PC-9 (cell line): ENCODE results near the gene KCNQ5. TPM values are rescaled to one million over a fixed set of nuclear protein-coding genes. Genes with fewer than 3 reads are reported as not detected.

Experiments used
- BruUV-seq: library from RNA; stranded (reverse); fragments of 400-500 nt; replicated peaks from 2 replicates; lab custom pipeline; 2021; lab: Mats Ljungman, UMichigan
- CTCF ChIA-PET: fragments of 300-600 bp; sonication (Branson Sonifier 250); formaldehyde crosslinking; loops from one replicate; lab custom pipeline; 2022; ENCODE audit warnings: antibody characterized with exemption; lab: Charles Lee
- POLR2A ChIA-PET: fragments of 300-600 bp; sonication (Branson Sonifier 250); formaldehyde crosslinking; loops from one replicate; lab custom pipeline; 2022; ENCODE audit warnings: antibody characterized with exemption; ENCODE audit not compliant: unreplicated experiment; lab: Charles Lee
- DNase-seq, 2 experiments: peaks; one replicate each; pipeline versions ENCODE4 v3.0.0 to v3.0.0-alpha.2; 2015 to 2022; ENCODE audit warnings: mixed read lengths in 1 of 2
- H2AFZ ChIP-seq: fragments of 200-600 bp; sonication (generic); 2 replicates; pipeline ENCODE4 v1.8.1; 2017; ENCODE audit warnings: antibody characterized with exemption
- H3F3A ChIP-seq: fragments of 200-600 bp; sonication (generic); 2 replicates; pipeline ENCODE4 v1.8.1; 2017; ENCODE audit warnings: antibody characterized with exemption, mild to moderate bottlenecking, low read depth; ENCODE audit not compliant: insufficient read depth
- H3K27ac ChIP-seq: fragments of 200-600 bp; sonication (generic); 2 replicates; pipeline ENCODE4 v1.6.1; 2016; ENCODE audit warnings: mixed run types
- H3K27me3 ChIP-seq: fragments of 200-600 bp; sonication (generic); 2 replicates; pipeline ENCODE4 v1.6.1; 2016; ENCODE audit warnings: low read depth, mixed run types; ENCODE audit not compliant: insufficient read depth
- H3K36me3 ChIP-seq: fragments of 200-600 bp; sonication (generic); 2 replicates; pipeline ENCODE4 v1.6.1; 2016; ENCODE audit warnings: low read depth, mixed run types
- H3K4me1 ChIP-seq: fragments of 200-600 bp; sonication (generic); replicated peaks from 2 replicates; pipeline ENCODE4 v1.6.1; 2016; ENCODE audit warnings: mixed run types; ENCODE audit not compliant: insufficient read depth
- H3K4me2 ChIP-seq: fragments of 200-600 bp; sonication (generic); 2 replicates; pipeline ENCODE4 v1.6.1; 2017; ENCODE audit warnings: mixed run types
- H3K4me3 ChIP-seq: fragments of 200-600 bp; sonication (generic); 2 replicates; pipeline ENCODE4 v1.6.1; 2016; ENCODE audit warnings: mixed run types
- H3K79me2 ChIP-seq: fragments of 200-600 bp; sonication (generic); 2 replicates; pipeline ENCODE4 v1.6.1; 2017; ENCODE audit warnings: low read depth, mixed run types
- H3K9me2 ChIP-seq: fragments of 200-600 bp; sonication (generic); 2 replicates; pipeline ENCODE4 v1.8.1; 2017; ENCODE audit warnings: mild to moderate bottlenecking; ENCODE audit not compliant: insufficient read depth
- H3K9me3 ChIP-seq: fragments of 200-600 bp; sonication (generic); 2 replicates; pipeline ENCODE4 v1.8.1; 2016; ENCODE audit warnings: low read depth; ENCODE audit not compliant: insufficient read depth
- H4K20me1 ChIP-seq: fragments of 200-600 bp; sonication (generic); 2 replicates; pipeline ENCODE4 v1.8.1; 2017; ENCODE audit not compliant: insufficient read depth
- CTCF ChIP-seq: fragments of 200-600 bp; sonication (generic); conservative IDR thresholded peaks from 2 replicates; pipeline ENCODE4 v1.6.1; 2017; ENCODE audit warnings: mixed run types, antibody characterized with exemption, mild to moderate bottlenecking, moderate library complexity
- EZH2 ChIP-seq: fragments of 200-600 bp; sonication (generic); IDR thresholded peaks from 2 replicates; pipeline ENCODE4 v1.8.0; 2017; ENCODE audit warnings: antibody characterized with exemption, low read depth
- intact Hi-C: fragments of 100-400 bp; cut with micrococcal nuclease; formaldehyde crosslinking; loops from one replicate; pipeline ENCODE4 v1.10.0; 2022; ENCODE audit not compliant: unreplicated experiment
- total RNA-seq: library from RNA; stranded (reverse); gene quantifications from 2 replicates; pipeline ENCODE4 v1.2.3, GENCODE V29; 2021

Gene KCNQ5
- total RNA-seq, 1 experiment from 2014 or later, result 0.20 TPM

- H3K9me2 ChIP-seq, result no peaks in the 10 kb centered on the region
- CTCF ChIA-PET, result no interaction called here
- H3K27me3 ChIP-seq, result no peaks in the 10 kb centered on the region
- H3K4me3 ChIP-seq, result no peak overlapping the region
- TF ChIP-seq CTCF (no peak), EZH2 (no peak)
- intact Hi-C loops, result no loop called here
- no peaks in the 10 kb centered on the region for H3K79me2 ChIP-seq
- no peaks in the 10 kb centered on the region for H4K20me1 ChIP-seq
- no peak for DNase-seq
- POLR2A ChIA-PET, result no interaction called here
- H3F3A ChIP-seq, result no peaks in the 10 kb centered on the region
- H3K4me2 ChIP-seq, result no peak overlapping the region
- no peaks in the 10 kb centered on the region for H3K9me3 ChIP-seq
- H2AFZ ChIP-seq, result no peak overlapping the region
- no peak overlapping the region for H3K27ac ChIP-seq
- BruUV-seq, result no TSS peak
- H3K4me1 ChIP-seq, result no peaks in the 10 kb centered on the region
- no peaks in the 10 kb centered on the region for H3K36me3 ChIP-seq
Observed at GRCh38 chr6:72712910-72713309, 91.0 kb downstream of the KCNQ5 start.

GRCh38 chr6:72715119-72715518 is 93.3 kb downstream of the KCNQ5 start:
- BruUV-seq, result no TSS peak
- no peak overlapping the region for H3K27ac ChIP-seq
- CTCF ChIA-PET, result no interaction called here

GRCh38 chr6:72716916-72717315 is 95.1 kb downstream of the KCNQ5 start:
- Histone ChIP-seq H3K4me2 (no peak overlapping the region), H3F3A (no peaks in the 10 kb centered on the region), H3K4me3 (no peak overlapping the region), H2AFZ (no peak overlapping the region), H4K20me1 (no peaks in the 10 kb centered on the region), H3K36me3 (no peaks in the 10 kb centered on the region), H3K79me2 (no peaks in the 10 kb centered on the region), H3K27ac (no peak overlapping the region), H3K27me3 (no peaks in the 10 kb centered on the region), H3K4me1 (no peaks in the 10 kb centered on the region), H3K9me3 (no peaks in the 10 kb centered on the region), H3K9me2 (no peaks in the 10 kb centered on the region)
- no TSS peak for BruUV-seq
- ChIA-PET POLR2A (no interaction called here), CTCF (no interaction called here)
- TF ChIP-seq CTCF, result no peak
- TF ChIP-seq EZH2, result no peak
- no peak for DNase-seq
- intact Hi-C loops, result no loop called here

More at GRCh38 chr6:72715119-72715518, 93.3 kb downstream of the KCNQ5 start:
- no peaks in the 10 kb centered on the region for H3F3A ChIP-seq
- no peaks in the 10 kb centered on the region for H3K9me3 ChIP-seq
- no peaks in the 10 kb centered on the region for H3K9me2 ChIP-seq
- H3K36me3 ChIP-seq, result no peaks in the 10 kb centered on the region
- intact Hi-C loops, result no loop called here
- no peaks in the 10 kb centered on the region for H3K79me2 ChIP-seq
- no peaks in the 10 kb centered on the region for H4K20me1 ChIP-seq
- DNase-seq, result no peak
- no peak overlapping the region for H3K4me2 ChIP-seq
- TF ChIP-seq CTCF (no peak), EZH2 (no peak)
- no peaks in the 10 kb centered on the region for H3K4me1 ChIP-seq
- H3K27me3 ChIP-seq, result no peaks in the 10 kb centered on the region
- H2AFZ ChIP-seq, result no peak overlapping the region; the same call in 1 of the 2 replicates
- POLR2A ChIA-PET, result no interaction called here
- H3K4me3 ChIP-seq, result no peak overlapping the region
